Endothelial cell of umbilical vein (primary cell): Measurements from ENCODE around the gene NAP1L1. TPM values are rescaled to one million over a fixed set of nuclear protein-coding genes. Genes with fewer than 3 reads are reported as not detected.
A peak's percentile ranks its signal among the peaks of the same experiment; 100 is the strongest.

ENCODE experiments used
- BruUV-seq: library from RNA; stranded (reverse); fragments of 400-500 nt; replicated peaks from 2 replicates; lab custom pipeline; 2021; lab: Mats Ljungman, UMichigan
- CTCF ChIA-PET: fragments of 300-600, 350-600 bp; sonication (Branson Sonifier 250); formaldehyde crosslinking; loops from one replicate; lab custom pipeline; 2021; ENCODE audit warnings: antibody characterized with exemption, inconsistent platforms; lab: Charles Lee
- POLR2A ChIA-PET: fragments of 300-600, 350-600 bp; sonication (Branson Sonifier 250); formaldehyde crosslinking; loops from one replicate; lab custom pipeline; 2021; ENCODE audit warnings: antibody characterized with exemption, inconsistent platforms; lab: Charles Lee
- DNase-seq: peaks from one replicate; pipeline ENCODE4 v3.0.0-alpha.2; 2011; ENCODE audit warnings: low read depth, low spot score
- FAIRE-seq: peaks from 2 replicates; lab custom pipeline; 2011; peaks lifted over from hg19 to GRCh38; lab: Jason Lieb, UNC
- H2AFZ ChIP-seq: 2 replicates; pipeline ENCODE4 v1.6.0; 2012; ENCODE audit warnings: low read depth, low read length, control low read depth, inconsistent platforms
- H3K27ac ChIP-seq: 2 replicates; pipeline ENCODE4 v1.5.1; 2011; ENCODE audit warnings: low read depth, mild to moderate bottlenecking, control low read depth, low read length, moderate library complexity; ENCODE audit not compliant: insufficient read depth
- H3K27me3 ChIP-seq, 2 experiments: 2 replicates each; pipeline versions ENCODE4 v1.6.0 to v1.6.1; 2011; ENCODE audit warnings: low read length in 2 of 2, mixed read lengths in 1 of 2; ENCODE audit not compliant: control insufficient read depth in 2 of 2, insufficient read depth in 2 of 2
- H3K36me3 ChIP-seq, 2 experiments: 2 replicates in 1 of 2; 3 replicates in 1 of 2; pipeline ENCODE4 v1.5.1; 2011; ENCODE audit warnings: low read length in 2 of 2, mild to moderate bottlenecking in 1 of 2, moderate library complexity in 1 of 2; ENCODE audit not compliant: control insufficient read depth in 2 of 2, insufficient read depth in 2 of 2; ENCODE audit errors: extremely low read depth in 1 of 2
- H3K4me1 ChIP-seq: 3 replicates; pipeline ENCODE4 v1.5.1; 2011; ENCODE audit warnings: mild to moderate bottlenecking, low read length; ENCODE audit not compliant: control insufficient read depth, insufficient read depth; ENCODE audit errors: extremely low read depth
- H3K4me2 ChIP-seq: 2 replicates; pipeline ENCODE4 v1.6.1; 2011; ENCODE audit warnings: low read length, control low read depth, mixed read lengths; ENCODE audit not compliant: insufficient read depth
- H3K4me3 ChIP-seq, 3 experiments: fragments of 200-600 bp in 1 of 3; sonication (generic), shearing (Covaris generic) in 1 of 3; replicated peaks in 1 of 3; 2 replicates each; pipeline ENCODE4 v1.5.1; 2011 to 2016; ENCODE audit warnings: control low read depth in 3 of 3, low read length in 3 of 3, mild to moderate bottlenecking in 2 of 3, inconsistent platforms in 1 of 3, low read depth in 1 of 3, moderate library complexity in 1 of 3; ENCODE audit not compliant: insufficient read depth in 1 of 3
- H3K79me2 ChIP-seq: 2 replicates; pipeline ENCODE4 v1.6.0; 2012; ENCODE audit warnings: low read length, inconsistent platforms; ENCODE audit not compliant: control insufficient read depth, insufficient read depth
- H3K9ac ChIP-seq: replicated peaks from 2 replicates; pipeline ENCODE3; 2011; ENCODE audit warnings: low read length, control low read depth; ENCODE audit not compliant: insufficient read depth; ENCODE audit errors: extremely low read depth
- H3K9me1 ChIP-seq: replicated peaks from 3 replicates; pipeline ENCODE4 v1.6.0; 2011; ENCODE audit warnings: mild to moderate bottlenecking, low read length; ENCODE audit not compliant: control insufficient read depth, insufficient read depth; ENCODE audit errors: extremely low read depth
- H3K9me3 ChIP-seq: replicated peaks from 2 replicates; pipeline ENCODE4 v1.5.1; 2012; ENCODE audit warnings: low read length, inconsistent platforms; ENCODE audit not compliant: control insufficient read depth, insufficient read depth
- H4K20me1 ChIP-seq: replicated peaks from 2 replicates; pipeline ENCODE3; 2011; ENCODE audit warnings: mild to moderate bottlenecking, low read length; ENCODE audit not compliant: control insufficient read depth, insufficient read depth; ENCODE audit errors: extremely low read depth
- EZH2 ChIP-seq: IDR thresholded peaks from 2 replicates; pipeline ENCODE4 v1.6.1; 2012; ENCODE audit warnings: borderline replicate concordance, low read depth, mild to moderate bottlenecking, moderate library complexity, low read length, inconsistent platforms; ENCODE audit not compliant: severe bottlenecking
- FOS ChIP-seq: IDR thresholded peaks from 2 replicates; pipeline ENCODE4 v1.6.1; 2011; ENCODE audit warnings: mild to moderate bottlenecking, low read length, moderate library complexity, borderline replicate concordance; ENCODE audit not compliant: insufficient read depth
- GATA2 ChIP-seq: IDR thresholded peaks from 2 replicates; pipeline ENCODE4 v1.7.0; 2011; ENCODE audit warnings: low read depth, mild to moderate bottlenecking, moderate library complexity, mixed read lengths, low read length; ENCODE audit not compliant: insufficient read length, insufficient read depth
- JUN ChIP-seq: IDR thresholded peaks from 2 replicates; pipeline ENCODE4 v1.6.1; 2011; ENCODE audit warnings: borderline replicate concordance, low read depth; ENCODE audit not compliant: insufficient read length, insufficient read depth
- MYC ChIP-seq: IDR thresholded peaks from one replicate; pipeline ENCODE4 v1.6.1; 2011; ENCODE audit warnings: mild to moderate bottlenecking, low read depth, low read length
- POLR2A ChIP-seq: IDR thresholded peaks from 2 replicates; pipeline ENCODE4 v1.6.1; 2012; ENCODE audit warnings: low read depth, mild to moderate bottlenecking, control low read depth, low read length
- POLR2AphosphoS5 ChIP-seq: IDR thresholded peaks from 2 replicates; pipeline ENCODE4 v1.6.1; 2012; ENCODE audit warnings: low read depth, mild to moderate bottlenecking, control low read depth, low read length, moderate library complexity; ENCODE audit not compliant: insufficient read depth
- dilution Hi-C: fragments of 300-500 bp; cut with MboI; formaldehyde crosslinking; loops from one replicate; pipeline ENCODE4 v1.15.0; 2019; ENCODE audit warnings: low sequenced_read_pairs; ENCODE audit not compliant: extremely low pct_ligation_motif_present
- intact Hi-C: fragments of 100-400 bp; cut with micrococcal nuclease; formaldehyde crosslinking; loops from one replicate; pipeline ENCODE4 v1.10.0; 2022
- polyA plus RNA-seq, 4 experiments: library from polyadenylated mRNA; depleted of rRNA in 3 of 4; stranded (reverse) in 3 of 4; unstranded in 1 of 4; fragments of >200 nt; gene quantifications; 2 replicates each; pipeline versions ENCODE4 v1.2.1 to v1.2.3, GENCODE V29; 2011 to 2012; ENCODE audit warnings: missing spikeins in 1 of 4
- total RNA-seq: library from RNA; stranded (reverse); gene quantifications from 2 replicates; pipeline ENCODE4 v1.2.3, GENCODE V29; 2021
- TF ChIP-seq, protein P1 (sequence below): IDR thresholded peaks from 2 replicates; pipeline ENCODE4 v1.6.1; 2011; ENCODE audit not compliant: insufficient read depth, insufficient read length
- TF ChIP-seq, protein P2 (sequence below), 2 donors: IDR thresholded peaks; 1 replicate in 1 of 2; 2 replicates in 1 of 2; pipeline ENCODE4 v1.5.1; 2011; ENCODE audit warnings: low read length in 2 of 2, mild to moderate bottlenecking in 2 of 2, moderate library complexity in 2 of 2, control low read depth in 1 of 2, inconsistent platforms in 1 of 2, low read depth in 1 of 2; ENCODE audit not compliant: insufficient read depth in 1 of 2; ENCODE audit errors: extremely low read depth in 1 of 2

NAP1L1 gene
- total and polyA plus RNA-seq, 2 donors (not counting 3 experiments of a cell fraction or from before 2014, with no cell fraction given), result 127 to 649 TPM

DNA sequence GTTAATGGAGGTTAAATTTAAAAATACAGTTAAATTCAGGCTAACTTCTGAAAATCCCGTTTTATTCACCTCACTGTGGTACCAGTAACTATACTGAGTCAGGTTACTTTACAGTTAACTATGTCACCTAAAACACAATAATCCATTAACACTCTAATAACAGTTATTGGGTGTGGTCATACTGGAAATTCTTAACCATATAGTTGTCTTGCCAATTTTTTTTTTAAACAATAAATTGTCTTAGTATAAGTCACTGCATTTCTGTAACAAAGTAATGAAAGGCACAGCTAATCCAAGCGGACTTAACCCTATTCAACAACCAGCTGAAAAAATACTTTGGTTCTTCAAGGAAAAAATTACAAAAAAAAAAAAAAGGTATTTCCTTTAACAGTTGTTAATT is 36.7 kb downstream of the NAP1L1 start:
- H3K4me3 ChIP-seq, result no peak overlapping the region
- H3K27me3 ChIP-seq, result no peaks in the 10 kb centered on the region
- peaks cover 4 to 30% of the 10 kb centered on the region in 2 experiments for H3K36me3 ChIP-seq
- dilution Hi-C loops (loop anchor here (25.0 kb wide), 1 partner anchor 535 kb away; the partner anchor contains the start of gene KRR1), intact Hi-C loops (no loop called here)
- TF ChIP-seq GATA2 (no peak), POLR2AphosphoS5 (no peak), FOS (no peak), MYC (no peak), JUN (no peak), POLR2A (no peak), EZH2 (no peak)
- TF ChIP-seq, protein P1, sequence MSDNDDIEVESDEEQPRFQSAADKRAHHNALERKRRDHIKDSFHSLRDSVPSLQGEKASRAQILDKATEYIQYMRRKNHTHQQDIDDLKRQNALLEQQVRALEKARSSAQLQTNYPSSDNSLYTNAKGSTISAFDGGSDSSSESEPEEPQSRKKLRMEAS, result no peak
- TF ChIP-seq, protein P2, sequence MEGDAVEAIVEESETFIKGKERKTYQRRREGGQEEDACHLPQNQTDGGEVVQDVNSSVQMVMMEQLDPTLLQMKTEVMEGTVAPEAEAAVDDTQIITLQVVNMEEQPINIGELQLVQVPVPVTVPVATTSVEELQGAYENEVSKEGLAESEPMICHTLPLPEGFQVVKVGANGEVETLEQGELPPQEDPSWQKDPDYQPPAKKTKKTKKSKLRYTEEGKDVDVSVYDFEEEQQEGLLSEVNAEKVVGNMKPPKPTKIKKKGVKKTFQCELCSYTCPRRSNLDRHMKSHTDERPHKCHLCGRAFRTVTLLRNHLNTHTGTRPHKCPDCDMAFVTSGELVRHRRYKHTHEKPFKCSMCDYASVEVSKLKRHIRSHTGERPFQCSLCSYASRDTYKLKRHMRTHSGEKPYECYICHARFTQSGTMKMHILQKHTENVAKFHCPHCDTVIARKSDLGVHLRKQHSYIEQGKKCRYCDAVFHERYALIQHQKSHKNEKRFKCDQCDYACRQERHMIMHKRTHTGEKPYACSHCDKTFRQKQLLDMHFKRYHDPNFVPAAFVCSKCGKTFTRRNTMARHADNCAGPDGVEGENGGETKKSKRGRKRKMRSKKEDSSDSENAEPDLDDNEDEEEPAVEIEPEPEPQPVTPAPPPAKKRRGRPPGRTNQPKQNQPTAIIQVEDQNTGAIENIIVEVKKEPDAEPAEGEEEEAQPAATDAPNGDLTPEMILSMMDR (IDR thresholded peaks at IDR 0.05; ENCODE audit: extremely low read depth in 1 of 2, insufficient read depth in 1 of 2, low read depth in 1 of 2, low read length in 2 of 2), result no peak
- no peak for FAIRE-seq
- H3K4me1 ChIP-seq, result no peaks in the 10 kb centered on the region
- H2AFZ ChIP-seq, result no peak overlapping the region
- H3K9me3 ChIP-seq, result no peaks in the 10 kb centered on the region
- ChIA-PET POLR2A (no interaction called here), CTCF (interaction anchor here (0.5 to 2.5 kb wide), 7 partner anchors 10 to 521 kb away, joined by 3 to 8 read pairs (median 3); no protein-coding TSS in a partner anchor)
- H3K9me1 ChIP-seq, result no peaks in the 10 kb centered on the region
- H3K9ac ChIP-seq, result no peak overlapping the region
- H4K20me1 ChIP-seq, result no peaks in the 10 kb centered on the region
- H3K27ac ChIP-seq, result no peak overlapping the region
- H3K79me2 ChIP-seq, result no peaks in the 10 kb centered on the region
- BruUV-seq, result TSS peak; percentile 29
- H3K4me2 ChIP-seq, result no peak overlapping the region
- DNase-seq, result no peak
